ENCODE data around the gene TNNI3.

TNNI3 gene

GRCh38 chr19:55146078-55146704 is 11.3 kb downstream of the TNNI3 start:
- peak; percentile 23 for DNase-seq

DNA sequence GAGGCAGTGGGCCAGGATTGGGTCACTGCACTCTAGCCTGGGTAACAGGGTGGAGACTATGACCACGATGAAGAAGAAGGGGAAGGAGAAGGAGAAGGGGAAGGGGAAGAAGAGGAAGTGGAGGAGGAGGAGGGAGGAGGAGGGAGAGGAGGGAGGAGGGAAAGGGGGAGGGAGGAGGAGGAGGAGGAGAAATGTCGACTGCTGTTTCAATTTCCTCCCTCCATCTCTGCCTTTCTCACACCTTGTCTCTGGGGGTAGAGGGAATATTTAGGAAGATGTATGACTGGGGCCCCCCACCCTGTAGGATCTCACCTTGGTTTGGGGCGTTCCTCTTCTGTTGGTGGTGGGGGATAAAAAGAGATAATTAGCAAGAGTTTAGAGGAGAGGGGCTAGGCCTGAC is 12.3 kb downstream of the TNNI3 start:
- no peak for DNase-seq

DNA sequence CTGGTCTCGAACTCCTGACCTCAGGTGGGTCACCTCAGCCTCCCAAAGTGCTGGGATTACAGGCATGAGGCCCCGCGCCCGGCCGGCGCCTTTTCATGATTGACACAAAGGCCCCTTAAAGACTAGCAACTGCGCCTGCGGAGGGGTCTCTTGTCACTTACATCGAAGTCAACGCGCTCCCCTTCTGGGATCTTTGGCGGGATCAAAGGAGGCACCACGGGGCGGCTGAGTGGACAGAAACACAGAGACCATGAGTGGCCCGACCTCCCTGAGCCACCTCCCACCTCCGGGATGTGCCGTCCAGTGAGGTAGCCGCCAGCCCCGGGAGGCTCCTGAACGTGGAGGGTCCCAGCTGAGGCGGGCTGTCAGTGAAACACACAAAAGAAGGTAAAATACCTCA is 15.8 kb downstream of the TNNI3 start:
- DNase-seq: no peak

DNA sequence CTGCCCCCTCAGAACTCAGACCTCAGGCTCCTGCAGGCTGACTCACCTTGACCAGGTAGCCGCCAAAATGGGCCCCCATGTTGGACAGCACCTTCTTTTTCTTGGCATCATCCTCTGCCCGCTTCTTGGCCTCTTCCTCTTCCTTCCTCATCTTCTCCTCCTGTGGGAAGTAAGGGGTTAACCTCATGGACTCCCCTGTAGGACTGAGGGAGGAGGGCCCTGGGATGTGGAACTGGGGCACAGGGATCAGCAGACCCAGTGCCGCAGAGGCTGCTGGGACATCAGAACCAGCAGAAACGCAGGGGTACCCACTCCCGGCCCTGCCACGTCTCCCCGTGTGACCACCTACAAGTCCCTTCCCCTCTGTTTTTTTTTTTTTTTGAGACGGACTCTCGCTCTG is 19.6 kb downstream of the TNNI3 start:
- no peak for DNase-seq

- no peak for DNase-seq
Measured at GRCh38 chr19:55136399-55137102, 21.0 kb downstream of the TNNI3 start.

DNA sequence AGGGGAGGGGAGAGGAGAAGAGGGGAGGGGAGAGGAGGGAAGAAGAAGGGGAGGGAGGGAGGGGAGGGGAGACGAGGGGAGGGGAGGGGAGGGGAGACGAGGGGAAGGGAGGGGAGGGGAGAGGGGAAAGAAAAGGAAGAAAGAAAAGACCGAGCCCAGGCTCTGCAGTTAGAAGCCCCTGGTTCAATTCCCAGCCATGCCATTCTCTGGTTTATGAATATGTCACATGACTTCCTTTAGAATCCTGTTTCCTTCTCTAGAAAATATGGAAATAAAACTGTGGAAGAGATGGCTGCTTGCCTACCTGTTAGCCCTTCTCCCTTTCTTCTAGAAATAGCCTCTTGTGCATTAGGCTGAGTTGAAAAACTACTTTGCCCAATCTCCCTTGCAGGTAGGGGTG is 22.8 kb downstream of the TNNI3 start:
- DNase-seq: no peak

DNA sequence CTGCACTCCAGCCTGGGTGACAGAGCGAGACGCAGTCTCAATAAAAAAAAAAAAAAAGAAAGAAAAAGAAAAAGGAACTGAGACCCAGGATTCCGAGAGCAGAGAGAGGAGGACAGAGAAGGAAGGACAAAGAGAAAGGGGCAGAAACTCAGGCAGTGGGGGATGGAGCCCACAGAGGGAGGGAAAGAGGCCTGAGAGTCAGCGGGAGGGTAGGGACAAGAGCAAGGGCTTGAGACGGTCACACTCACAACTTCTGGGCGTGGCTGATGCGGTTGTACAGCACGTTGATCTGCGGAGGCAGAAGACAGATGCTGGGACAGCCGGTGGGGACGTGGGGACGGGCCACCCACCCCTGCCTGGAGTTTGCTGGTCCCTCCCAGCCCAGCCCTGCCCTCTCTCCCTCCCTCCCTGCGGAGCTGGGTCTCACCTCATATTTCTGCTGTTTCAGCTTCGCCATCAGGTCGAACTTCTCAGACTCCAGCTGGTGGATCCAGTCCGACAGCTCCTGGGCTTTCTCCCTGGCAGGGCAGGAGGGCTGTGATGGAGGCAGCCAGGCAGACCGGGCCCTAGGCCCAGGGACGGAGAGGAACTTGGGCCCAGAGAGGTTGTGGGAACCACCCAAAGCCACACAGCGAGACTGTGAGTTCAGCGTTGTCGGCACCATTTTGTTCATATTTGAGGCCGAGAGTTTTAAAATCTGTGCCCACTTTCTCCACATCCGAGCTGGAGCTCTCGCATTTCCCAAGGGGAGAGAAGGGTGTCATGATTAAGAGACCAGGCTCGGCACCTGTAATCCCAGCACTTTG is 23.7 kb downstream of the TNNI3 start:
- DNase-seq: no peak

GRCh38 chr19:55132453-55133129 is 24.9 kb downstream of the TNNI3 start:
- no peak for DNase-seq

DNA sequence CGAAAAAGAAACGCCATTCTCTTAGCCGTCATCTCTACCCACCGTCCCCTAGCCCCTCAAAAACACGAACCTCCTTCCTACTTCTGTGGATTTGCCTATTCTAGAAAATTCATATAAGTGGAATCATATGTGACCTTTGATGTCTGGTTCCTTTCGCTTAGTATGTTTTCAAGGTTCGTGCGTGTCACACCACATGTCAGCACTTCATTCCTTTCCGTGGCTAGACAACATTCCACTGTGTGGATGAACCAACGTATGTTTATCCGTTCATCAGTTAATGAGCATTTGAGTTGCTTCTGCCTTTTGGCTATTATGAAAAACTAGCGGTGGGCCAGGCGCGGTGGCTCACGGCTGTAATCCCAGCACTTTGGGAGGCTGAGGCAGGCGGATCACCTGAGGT is 26.1 kb downstream of the TNNI3 start:
- DNase-seq: no peak

DNA sequence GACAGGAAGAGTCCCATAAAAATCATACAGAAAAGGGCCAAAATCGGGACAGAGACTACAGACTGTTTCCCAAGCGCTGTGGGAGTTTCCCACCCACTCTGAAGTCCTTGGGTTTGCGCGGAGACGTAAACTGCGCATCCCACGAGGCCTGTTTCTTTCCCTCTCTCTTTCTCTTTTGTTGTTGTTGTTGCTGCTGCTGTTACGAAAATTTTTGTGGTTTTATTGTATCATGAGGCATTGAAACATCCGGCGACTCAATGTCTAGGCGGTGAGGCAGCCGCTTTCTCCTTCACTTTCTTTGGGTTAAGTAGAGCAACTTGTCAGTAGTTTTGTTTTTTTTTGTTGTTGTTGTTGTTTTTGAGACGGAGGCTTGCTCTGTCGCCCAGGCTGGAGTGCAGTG is 38.5 kb downstream of the TNNI3 start:
- DNase-seq: no peak

GRCh38 chr19:55118401-55118991 is 39.0 kb downstream of the TNNI3 start:
- DNase-seq: peak; percentile 59

DNA sequence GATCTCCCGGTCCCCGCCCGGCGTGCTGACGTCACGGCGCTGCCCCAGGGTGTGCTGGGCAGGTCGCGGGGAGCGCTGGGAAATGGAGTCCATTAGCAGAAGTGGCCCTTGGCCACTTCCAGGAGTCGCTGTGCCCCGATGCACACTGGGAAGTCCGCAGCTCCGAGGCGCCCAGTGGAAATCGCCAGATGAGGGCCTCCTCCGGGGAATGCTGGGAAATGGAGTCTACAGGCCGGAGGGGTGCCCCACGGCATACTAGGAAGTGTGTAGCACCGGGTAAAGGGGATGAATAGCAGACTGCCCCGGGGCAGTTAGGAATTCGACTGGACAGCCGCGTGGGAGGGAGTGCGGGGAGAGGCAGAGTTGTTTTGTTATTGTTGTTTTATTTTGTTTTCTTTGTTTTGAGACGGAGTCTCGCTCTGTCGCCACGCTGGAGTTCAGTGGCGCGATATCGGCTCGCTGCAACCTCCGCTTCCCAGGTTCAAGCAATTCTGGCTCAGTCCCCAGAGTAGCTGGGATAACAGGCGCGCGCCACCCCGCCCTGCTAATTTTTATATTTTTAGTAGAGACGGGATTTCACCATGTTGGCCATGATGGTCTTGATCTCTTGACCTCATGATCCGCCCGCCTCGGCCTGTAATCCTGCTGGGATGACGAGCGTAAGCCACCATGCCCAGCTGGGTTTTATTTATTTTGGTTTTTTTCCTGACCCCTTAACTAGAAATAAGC is 39.7 kb downstream of the TNNI3 start:
- peak; percentile 98 for DNase-seq

- DNase-seq: peak; percentile 24
Measured at GRCh38 chr19:55116859-55117662, 40.5 kb downstream of the TNNI3 start, which contains the start of gene PPP1R12C. Gene PPP1R12C (minus strand): TSS chr19:55117637. CDS start chr19:55117543, 94 bp downstream.

DNA sequence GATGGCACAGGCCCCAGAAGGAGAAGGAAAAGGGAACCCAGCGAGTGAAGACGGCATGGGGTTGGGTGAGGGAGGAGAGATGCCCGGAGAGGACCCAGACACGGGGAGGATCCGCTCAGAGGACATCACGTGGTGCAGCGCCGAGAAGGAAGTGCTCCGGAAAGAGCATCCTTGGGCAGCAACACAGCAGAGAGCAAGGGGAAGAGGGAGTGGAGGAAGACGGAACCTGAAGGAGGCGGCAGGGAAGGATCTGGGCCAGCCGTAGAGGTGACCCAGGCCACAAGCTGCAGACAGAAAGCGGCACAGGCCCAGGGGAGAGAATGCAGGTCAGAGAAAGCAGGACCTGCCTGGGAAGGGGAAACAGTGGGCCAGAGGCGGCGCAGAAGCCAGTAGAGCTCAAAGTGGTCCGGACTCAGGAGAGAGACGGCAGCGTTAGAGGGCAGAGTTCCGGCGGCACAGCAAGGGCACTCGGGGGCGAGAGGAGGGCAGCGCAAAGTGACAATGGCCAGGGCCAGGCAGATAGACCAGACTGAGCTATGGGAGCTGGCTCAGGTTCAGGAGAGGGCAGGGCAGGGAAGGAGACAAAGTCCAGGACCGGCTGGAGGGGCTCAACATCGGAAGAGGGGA is 41.2 kb downstream of the TNNI3 start:
- peak; percentile 78 for DNase-seq

GRCh38 chr19:55115446-55116065 is 42.0 kb downstream of the TNNI3 start:
- peak; percentile 76 for DNase-seq

- DNase-seq: no peak
Measured at GRCh38 chr19:55114566-55115145, 42.9 kb downstream of the TNNI3 start.

GRCh38 chr19:55113570-55114039 is 43.9 kb downstream of the TNNI3 start:
- DNase-seq: no peak

DNA sequence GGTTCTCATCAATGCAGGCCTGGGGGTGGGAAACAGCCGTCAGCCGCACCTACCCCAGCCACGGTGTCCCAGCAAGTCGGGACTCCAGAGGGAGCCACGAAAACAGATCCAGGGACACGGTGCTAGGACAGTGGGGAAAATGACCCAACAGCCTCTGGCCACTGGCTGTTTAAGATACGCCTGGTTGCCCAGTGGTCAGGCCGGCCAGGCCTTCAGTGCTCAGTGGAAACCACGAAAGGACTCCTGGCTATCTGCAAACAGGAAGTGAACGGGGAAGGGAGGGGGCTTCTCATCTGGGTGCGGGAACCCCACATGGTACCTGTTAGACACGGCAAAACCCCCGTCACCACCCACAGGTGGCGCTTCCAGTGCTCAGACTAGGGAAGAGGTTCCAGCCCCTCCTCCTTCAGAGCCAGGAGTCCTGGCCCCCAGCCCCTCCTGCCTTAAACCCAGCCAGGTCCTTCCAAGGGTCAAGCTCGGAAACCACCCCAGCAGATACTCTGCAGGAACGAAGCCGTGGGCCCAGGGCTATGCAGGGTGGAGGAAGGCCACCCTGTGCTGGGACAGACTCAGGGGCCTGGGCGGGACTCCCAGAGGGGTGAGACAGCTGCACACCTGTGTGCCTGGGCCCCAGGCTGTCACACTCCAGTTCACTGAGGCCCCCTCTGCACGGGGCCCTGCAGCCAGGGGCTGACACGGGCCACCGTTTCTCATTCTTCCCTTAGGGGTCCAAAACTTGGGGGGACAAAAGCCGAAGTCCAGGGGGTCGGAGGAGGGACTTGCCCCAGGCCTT is 44.6 kb downstream of the TNNI3 start:
- DNase-seq: no peak

GRCh38 chr19:55112246-55112776 is 45.2 kb downstream of the TNNI3 start:
- DNase-seq: no peak
